Uterus (tissue), 4 donors: ENCODE results near the gene FEN1. TPM values are rescaled to one million over a fixed set of nuclear protein-coding genes. Genes with fewer than 3 reads are reported as not detected.
A peak's percentile ranks its signal among the peaks of the same experiment; 100 is the strongest.

ENCODE experiments used
- DNase-seq, 2 donors: peaks; one replicate each; pipeline ENCODE4 v3.0.0-alpha.2; 2019 to 2020
- H3K27ac ChIP-seq, 2 donors: fragments of 200-600 bp; sonication (generic); 1 replicate in 1 of 2; 2 replicates in 1 of 2; pipeline ENCODE4 v1.5.1; 2016 to 2018
- H3K27me3 ChIP-seq, 2 donors: fragments of 200-600 bp; sonication (generic); one replicate each; pipeline ENCODE4 v1.5.1; 2018 to 2019; ENCODE audit warnings: control low read depth in 1 of 2
- H3K36me3 ChIP-seq, 2 donors: fragments of 200-600 bp; sonication (generic); one replicate each; pipeline ENCODE4 v1.5.1; 2019; ENCODE audit warnings: control low read depth in 1 of 2
- H3K4me1 ChIP-seq, 2 donors: fragments of 200-600 bp; sonication (generic); one replicate each; pipeline ENCODE4 v1.5.1; 2018 to 2019; ENCODE audit warnings: control low read depth in 1 of 2
- H3K4me3 ChIP-seq, 2 donors: fragments of 200-600 bp; sonication (generic); 1 replicate in 1 of 2; 2 replicates in 1 of 2; pipeline ENCODE4 v1.5.1; 2018 to 2019; ENCODE audit warnings: mild to moderate bottlenecking in 1 of 2
- H3K9me3 ChIP-seq, 2 donors: fragments of 200-600 bp; sonication (generic); one replicate each; pipeline ENCODE4 v1.5.1; 2019; ENCODE audit warnings: control low read depth in 1 of 2
- CTCF ChIP-seq, 4 experiments: fragments of 200-600 bp in 2 of 4; fragments of 450-650 bp in 2 of 4; sonication (generic) in 2 of 4; IDR thresholded peaks; one replicate each; pipeline ENCODE4 v1.5.1; 2016 to 2019; ENCODE audit warnings: antibody characterized with exemption in 4 of 4, mild to moderate bottlenecking in 2 of 4, moderate library complexity in 1 of 4
- POLR2A ChIP-seq, 2 donors: fragments of 450-650 bp; IDR thresholded peaks; one replicate each; pipeline ENCODE4 v1.6.1; 2016; ENCODE audit warnings: antibody characterized with exemption in 2 of 2, mild to moderate bottlenecking in 1 of 2, moderate library complexity in 1 of 2
- intact Hi-C: fragments of 100-400 bp; cut with DNase I; formaldehyde crosslinking; loops from one replicate; pipeline ENCODE4 v1.15.1; 2023; ENCODE audit warnings: low total_unique reads
- total RNA-seq, 4 donors: library from RNA; depleted of rRNA in 3 of 4; stranded (reverse); fragments of >200 nt in 3 of 4; gene quantifications; one replicate each; pipeline versions ENCODE4 v1.1.0 to v1.2.4, GENCODE V29; 2014 to 2023
- donor health status: DM: yes; HTN: yes; CAD: no.

Gene FEN1
- total RNA-seq, 4 donors from 2014 or later = 0.77 to 19.4 (median 6.8) TPM

DNA sequence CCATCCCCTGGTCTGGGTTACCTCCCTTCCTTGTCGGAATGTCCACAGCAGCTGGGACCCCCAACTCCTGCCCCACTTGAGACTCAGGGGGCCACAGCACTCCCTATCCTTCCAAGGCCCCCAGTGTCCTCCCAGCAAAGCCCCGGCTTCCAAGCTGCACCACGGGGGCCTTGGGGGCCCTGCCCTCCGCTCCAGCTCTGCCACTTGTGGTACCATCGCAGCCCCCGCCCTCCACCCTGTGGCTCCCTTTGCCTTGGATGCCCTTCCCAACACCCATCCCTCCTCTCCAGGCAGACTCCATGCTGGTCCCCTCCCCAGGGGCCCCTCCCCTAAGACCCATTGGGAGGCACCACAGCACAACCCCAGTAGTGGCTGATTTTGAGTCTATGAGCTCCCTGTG is 17.6 kb upstream of the FEN1 start:
- Histone ChIP-seq H3K27me3 (no peaks in the 10 kb centered on the region), H3K36me3 (no peaks in the 10 kb centered on the region), H3K9me3 (no peaks in the 10 kb centered on the region), H3K4me3 (no peak overlapping the region), H3K27ac (peak overlapping the region; percentile 57 to 80), H3K4me1 (peaks cover 0 to 4% of the 10 kb centered on the region in 2 donors)
- intact Hi-C loops = no loop called here
- no peak for TF ChIP-seq POLR2A (IDR thresholded peaks at IDR 0.05)
- no peak for TF ChIP-seq CTCF (IDR thresholded peaks at IDR 0.05)
- no peak for DNase-seq

DNA sequence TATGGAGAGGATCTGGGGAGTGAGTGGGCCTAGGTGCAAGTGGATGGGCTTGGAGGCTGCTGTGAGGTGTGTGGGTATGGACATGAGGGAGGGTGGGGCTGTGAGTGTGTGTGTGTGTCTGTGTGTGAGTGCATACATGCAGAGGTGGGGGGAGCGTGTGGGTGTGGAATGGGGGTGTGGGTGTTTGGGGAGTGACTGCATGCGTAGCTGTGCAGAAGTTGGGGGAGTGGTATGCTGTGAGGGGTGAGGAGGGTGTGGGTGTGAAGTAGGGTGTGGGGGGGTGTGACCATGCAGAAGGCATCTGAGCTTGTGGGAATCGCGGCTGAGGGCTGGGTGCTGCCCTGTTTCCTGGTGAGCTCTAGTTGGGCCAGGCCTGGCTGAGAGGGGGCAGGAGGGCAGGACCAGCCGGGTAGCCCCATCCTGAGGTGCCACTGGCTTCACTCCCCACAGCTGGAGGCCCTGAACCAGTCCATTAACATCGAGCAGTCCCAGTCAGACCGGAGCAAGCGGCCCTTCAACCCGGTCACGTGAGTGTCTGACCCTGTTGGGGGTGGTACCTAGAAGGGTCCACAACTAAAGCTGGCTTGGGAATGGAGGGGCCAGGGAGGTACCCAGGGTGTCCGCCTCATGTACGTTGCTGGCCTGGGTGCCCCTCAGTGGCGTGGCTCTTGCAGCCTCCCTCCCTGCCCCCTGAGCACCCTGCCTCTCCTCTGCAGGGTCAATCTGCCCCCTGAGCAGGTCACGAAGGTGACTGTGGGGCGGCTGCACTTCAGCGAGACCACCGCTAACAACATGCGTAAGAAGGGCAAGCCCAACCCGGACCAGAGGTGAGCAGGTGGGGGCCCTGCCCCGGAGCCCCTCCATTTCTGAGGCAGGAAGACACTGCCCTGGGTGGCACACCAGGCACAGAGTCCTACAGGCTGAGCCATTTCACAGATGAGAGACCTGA is 16.8 kb upstream of the FEN1 start:
- TF ChIP-seq CTCF (IDR thresholded peaks at IDR 0.05) (no peak), POLR2A (IDR thresholded peaks at IDR 0.05) (no peak)
- H3K27ac ChIP-seq = peak overlapping the region; percentile 67 to 80
- intact Hi-C loops = no loop called here

DNA sequence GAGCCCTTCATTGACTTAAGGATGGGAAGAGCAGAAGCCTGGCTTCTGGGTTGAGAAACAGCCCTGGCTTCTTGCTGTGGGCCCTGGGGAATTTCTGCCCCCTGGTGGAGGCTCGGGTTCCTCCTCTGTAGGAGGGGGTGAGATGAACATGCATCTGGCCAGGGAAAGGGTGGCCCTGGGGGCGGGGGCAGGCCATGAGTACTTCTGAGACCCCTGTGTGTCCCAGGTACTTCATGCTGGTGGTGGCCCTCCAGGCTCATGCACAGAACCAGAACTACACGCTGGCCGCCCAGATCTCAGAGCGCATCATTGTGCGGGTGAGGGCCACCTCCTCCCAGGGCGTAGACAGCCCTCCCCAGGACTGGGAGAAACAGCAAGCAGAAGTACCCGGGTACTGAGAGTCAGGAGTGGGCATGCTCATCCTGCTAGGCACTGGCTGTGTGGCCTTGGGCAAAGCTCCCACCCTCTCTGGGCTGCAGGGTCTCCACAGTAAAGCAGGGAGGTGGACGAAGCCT is 16.1 kb upstream of the FEN1 start:
- DNase-seq = no peak
- Histone ChIP-seq H3K27ac (peak overlapping the region in 1 of 2 donors; percentile 52), H3K36me3 (no peaks in the 10 kb centered on the region), H3K27me3 (no peaks in the 10 kb centered on the region), H3K4me3 (no peak overlapping the region), H3K9me3 (no peaks in the 10 kb centered on the region), H3K4me1 (peaks cover 0 to 4% of the 10 kb centered on the region in 2 donors)
- TF ChIP-seq CTCF (IDR thresholded peaks at IDR 0.05) (peak; percentile 47 to 52 (median 48)), POLR2A (IDR thresholded peaks at IDR 0.05) (no peak)
- intact Hi-C loops = no loop called here

More for the DNA sequence above, 16.8 kb upstream of the FEN1 start:
- no peaks in the 10 kb centered on the region for H3K36me3 ChIP-seq
- peaks cover 0 to 4% of the 10 kb centered on the region in 2 donors for H3K4me1 ChIP-seq
- H3K4me3 ChIP-seq = no peak overlapping the region
- H3K9me3 ChIP-seq = no peaks in the 10 kb centered on the region
- DNase-seq = no peak
- no peaks in the 10 kb centered on the region for H3K27me3 ChIP-seq

- TF ChIP-seq CTCF (IDR thresholded peaks at IDR 0.05) (no peak), POLR2A (IDR thresholded peaks at IDR 0.05) (no peak)
- H3K9me3 ChIP-seq = no peaks in the 10 kb centered on the region
- intact Hi-C loops = no loop called here
- H3K4me1 ChIP-seq = peaks cover 0 to 1% of the 10 kb centered on the region in 2 donors
- no peaks in the 10 kb centered on the region for H3K27me3 ChIP-seq
- H3K36me3 ChIP-seq = no peaks in the 10 kb centered on the region
- DNase-seq = peak in 1 of 2 donors; percentile 49
- H3K27ac ChIP-seq = no peak overlapping the region
- no peak overlapping the region for H3K4me3 ChIP-seq
Measured at GRCh38 chr11:61777234-61778090, 15.2 kb upstream of the FEN1 start.
